OCI-LY3 (cell line): ENCODE data around the gene CELF2.

Source experiments
- CTCF ChIP-seq: fragments of 200-600, 300-600 bp; sonication (generic); IDR thresholded peaks from 2 replicates; pipeline ENCODE4 v1.5.1; 2014; ENCODE audit warnings: antibody characterized with exemption, low read length, low read depth
- EZH2phosphoT487 ChIP-seq: fragments of 200-600 bp; shearing (Covaris generic); IDR thresholded peaks from 2 replicates; pipeline ENCODE4 v1.6.1; 2018; ENCODE audit warnings: antibody characterized with exemption, mixed run types, low read depth

- TF ChIP-seq CTCF, result no peak
- no peak for TF ChIP-seq EZH2phosphoT487
These were observed 58.5 kb downstream of the CELF2 start for GRCh38 chr10:11076221-11076620.
